GM11168 (cell line): ENCODE data around the gene THUMPD3.

Source experiments
- in situ Hi-C: fragments of 300-500 bp; cut with MboI; formaldehyde crosslinking; loops from one replicate; pipeline ENCODE4 v1.12.0; 2022; ENCODE audit warnings: low sequenced_read_pairs; ENCODE audit not compliant: unreplicated experiment

THUMPD3 gene, protein sequence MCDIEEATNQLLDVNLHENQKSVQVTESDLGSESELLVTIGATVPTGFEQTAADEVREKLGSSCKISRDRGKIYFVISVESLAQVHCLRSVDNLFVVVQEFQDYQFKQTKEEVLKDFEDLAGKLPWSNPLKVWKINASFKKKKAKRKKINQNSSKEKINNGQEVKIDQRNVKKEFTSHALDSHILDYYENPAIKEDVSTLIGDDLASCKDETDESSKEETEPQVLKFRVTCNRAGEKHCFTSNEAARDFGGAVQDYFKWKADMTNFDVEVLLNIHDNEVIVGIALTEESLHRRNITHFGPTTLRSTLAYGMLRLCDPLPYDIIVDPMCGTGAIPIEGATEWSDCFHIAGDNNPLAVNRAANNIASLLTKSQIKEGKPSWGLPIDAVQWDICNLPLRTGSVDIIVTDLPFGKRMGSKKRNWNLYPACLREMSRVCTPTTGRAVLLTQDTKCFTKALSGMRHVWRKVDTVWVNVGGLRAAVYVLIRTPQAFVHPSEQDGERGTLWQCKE

DNA sequence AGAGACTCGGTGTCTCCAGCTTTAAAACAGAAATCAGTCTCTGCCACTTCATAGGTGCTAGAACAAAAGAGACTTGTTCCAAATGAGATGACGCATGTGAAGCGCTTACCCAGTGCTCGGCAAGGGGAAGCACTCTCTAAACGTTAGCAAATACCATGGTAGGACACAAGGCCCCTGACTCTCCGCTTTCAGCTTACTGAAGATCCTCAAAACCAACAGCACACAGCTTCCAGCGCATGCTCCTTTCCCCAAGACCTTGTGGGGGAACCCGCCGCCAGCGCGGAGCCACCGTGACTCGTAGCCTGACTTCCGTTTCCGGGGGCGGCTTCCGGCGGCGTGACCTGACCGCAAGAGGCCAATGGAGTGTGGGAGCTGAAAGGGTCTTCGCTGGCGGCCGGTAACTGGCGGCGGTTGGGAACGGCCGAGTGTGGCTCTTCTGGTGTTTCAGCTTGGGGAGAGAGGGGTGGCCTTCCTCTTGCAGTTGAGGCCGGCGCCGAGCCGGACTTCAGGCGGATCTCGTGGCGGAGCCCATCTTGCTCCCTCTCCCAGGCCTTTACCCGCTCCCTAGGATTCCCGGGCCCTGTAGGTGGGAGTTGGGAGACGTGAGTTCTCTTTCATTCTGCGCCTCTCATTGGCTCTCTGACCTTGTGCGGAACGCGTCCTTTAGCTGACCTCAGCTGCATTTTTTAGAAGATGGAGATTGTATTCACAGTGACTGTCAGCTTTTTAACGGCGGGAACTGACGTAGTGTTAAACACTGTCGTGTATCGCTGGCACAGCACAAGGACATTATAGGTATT, at the start of gene THUMPD3:
TSS of gene THUMPD3 (plus strand) at position 324 of the 800 bp plus-strand sequence. CDS start 2,015 bp downstream, outside the sequence.
- in situ Hi-C loops = no loop called here

GRCh38 chr3:9314796-9315195, 48.1 kb upstream of the THUMPD3 start:
- in situ Hi-C loops = no loop called here

DNA sequence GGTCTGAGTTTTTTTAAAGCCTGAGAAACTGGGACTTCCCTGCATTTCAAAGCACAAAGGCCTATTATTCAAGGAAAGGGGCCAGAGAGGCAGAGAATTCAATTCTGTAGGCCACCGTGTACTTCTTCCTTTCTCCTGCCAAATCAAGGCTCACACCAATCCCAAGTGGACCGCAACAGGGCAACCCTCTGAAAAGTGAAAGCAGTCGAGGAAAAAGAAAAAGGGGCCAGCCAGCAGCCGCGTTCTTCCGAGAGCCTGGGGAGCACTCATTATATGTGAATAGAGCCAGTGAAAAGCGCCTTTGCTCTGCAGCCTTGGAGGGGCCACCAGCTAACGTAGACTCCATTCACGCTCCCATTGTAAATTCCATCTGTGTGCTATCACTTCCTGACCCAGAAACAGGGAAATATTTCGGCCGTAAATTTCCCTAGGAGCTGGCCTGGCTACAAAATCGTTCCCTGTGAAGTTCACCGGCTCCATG, 45.9 kb upstream of the THUMPD3 start:
- in situ Hi-C loops = no loop called here

DNA sequence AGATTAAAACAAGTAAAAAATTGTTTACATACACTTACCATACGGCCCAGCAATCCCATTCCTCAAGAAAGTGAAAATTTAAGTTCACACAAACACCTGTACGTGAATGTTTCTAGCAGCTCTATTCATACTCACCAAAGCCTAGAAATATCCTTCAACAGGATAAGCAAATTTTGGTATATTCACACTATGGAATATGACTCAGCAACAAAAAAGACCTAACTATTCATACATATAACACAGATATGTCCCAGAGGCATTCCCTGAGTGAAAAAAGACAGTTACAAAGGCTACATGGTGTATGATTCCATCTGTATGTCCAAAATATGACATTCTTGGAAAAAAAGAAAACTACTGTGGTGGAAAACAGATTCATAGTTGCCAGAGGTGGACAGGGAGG, 40.1 kb upstream of the THUMPD3 start:
- in situ Hi-C loops = no loop called here

DNA sequence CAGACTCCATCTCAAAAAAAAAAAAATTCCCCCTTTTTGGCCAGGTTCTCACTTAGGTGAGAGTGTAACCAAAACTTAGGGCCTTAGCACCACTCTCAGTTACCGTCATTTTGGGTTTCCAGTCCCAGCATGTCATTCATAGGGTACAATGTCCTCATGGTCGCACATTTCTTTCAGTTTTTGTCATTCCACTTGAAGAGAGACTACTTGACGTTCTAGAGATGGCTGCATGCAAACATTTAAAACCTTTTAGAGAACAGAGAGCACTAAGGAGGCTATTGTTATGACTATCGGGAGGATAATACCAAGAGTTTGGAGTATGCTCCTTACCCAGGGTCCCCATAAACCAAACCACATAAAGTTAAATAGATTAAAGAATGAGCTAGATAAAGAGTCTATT, 37.9 kb upstream of the THUMPD3 start:
- in situ Hi-C loops = no loop called here

GRCh38 chr3:9327578-9327977, 35.3 kb upstream of the THUMPD3 start:
- in situ Hi-C loops = no loop called here

GRCh38 chr3:9330166-9330703, 32.6 kb upstream of the THUMPD3 start:
- in situ Hi-C loops = no loop called here

DNA sequence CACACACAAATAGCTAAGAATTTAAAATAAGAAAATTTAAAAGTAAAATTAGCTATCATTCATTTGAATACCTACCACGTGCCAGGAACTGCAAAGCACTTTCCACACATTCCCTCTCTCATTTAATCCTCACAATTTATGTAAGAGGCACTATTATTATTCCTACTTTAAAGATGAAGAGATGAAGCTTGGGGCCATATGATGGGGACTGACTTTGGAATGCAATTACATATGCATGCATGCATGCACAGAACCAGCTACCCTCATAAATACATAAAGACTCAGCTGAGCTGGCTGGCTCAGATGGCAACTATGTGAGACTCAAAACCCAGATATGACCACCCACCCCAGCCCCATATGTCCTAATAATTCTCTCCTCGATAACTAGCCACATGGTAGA, 31.7 kb upstream of the THUMPD3 start:
- in situ Hi-C loops = no loop called here

GRCh38 chr3:9332250-9333030, 30.4 kb upstream of the THUMPD3 start:
- in situ Hi-C loops = no loop called here

DNA sequence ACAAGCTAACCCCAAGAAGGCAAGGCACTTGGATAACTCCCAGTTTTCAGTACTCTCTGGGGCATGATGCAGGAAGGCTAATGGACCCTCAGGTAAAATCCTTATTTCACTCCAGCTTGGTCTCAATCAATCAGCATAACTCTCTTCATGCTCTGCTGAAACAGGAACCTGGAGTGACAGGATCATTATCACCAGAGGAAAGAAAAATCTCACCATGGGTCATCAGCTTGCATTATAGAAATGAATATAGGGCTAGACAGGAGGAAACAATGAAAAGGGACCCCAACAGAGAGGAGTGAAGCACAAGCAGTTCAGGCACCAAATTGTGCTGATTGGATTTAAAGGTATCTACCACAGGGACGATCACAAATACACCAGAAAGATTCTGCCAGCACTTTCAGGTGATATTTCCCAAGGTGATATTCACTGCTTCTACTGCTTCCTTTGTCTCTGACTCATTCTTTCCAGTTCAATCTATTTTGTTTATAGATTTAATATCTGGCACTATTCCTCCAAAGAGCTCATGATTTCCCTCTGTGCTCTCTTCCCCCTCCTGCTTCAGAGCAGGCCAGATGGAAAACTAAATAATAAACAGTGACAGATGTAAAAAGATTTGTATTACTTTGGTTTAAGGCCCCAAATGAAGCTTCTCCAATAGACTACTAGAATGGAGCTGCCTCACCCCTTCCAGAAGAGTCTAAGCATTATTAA, 22.9 kb upstream of the THUMPD3 start:
- in situ Hi-C loops = no loop called here

GRCh38 chr3:9340472-9340902, 22.4 kb upstream of the THUMPD3 start:
- in situ Hi-C loops = no loop called here

- in situ Hi-C loops = no loop called here
These were observed 20.2 kb upstream of the THUMPD3 start for GRCh38 chr3:9342696-9343095.

DNA sequence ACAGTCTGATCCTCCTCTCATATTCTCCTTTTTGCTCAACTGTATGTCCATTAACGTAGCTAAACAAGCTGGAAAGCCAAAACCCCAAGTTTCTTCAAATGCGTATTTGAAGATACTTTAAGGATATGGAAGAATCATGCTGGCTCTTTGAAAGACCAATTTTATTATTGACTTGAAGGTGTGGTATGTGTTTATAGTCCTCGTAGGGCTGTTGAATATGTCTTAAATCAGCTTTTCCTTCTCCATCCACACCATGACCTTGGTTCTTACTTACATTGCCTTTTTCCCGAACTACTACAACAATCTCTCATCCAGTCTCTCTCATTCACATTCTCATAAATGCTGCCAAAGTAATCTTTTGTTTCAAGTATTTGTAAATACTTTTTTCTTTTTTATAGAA, 19.7 kb upstream of the THUMPD3 start:
- in situ Hi-C loops = no loop called here

DNA sequence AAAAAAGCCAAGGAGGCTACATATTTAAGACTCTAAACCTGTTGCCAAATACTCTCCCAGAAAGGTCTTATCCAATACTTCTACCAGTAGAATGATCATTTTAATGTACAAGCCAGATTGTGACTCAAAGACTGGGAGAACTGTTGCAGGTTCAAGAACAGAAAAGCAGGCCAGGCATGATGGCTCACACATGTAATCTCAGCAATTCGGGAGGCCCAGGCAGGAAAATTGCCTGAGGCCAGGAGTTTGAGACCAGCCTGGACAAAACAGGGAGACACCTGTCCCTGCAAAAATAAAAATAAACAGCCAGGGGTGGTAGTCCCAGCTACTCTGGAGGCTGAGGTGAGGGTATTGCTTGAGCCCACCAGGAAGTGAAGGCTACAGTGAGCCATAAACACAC, 17.8 kb upstream of the THUMPD3 start:
- in situ Hi-C loops = no loop called here

- in situ Hi-C loops = no loop called here
These were observed 16.7 kb upstream of the THUMPD3 start for GRCh38 chr3:9346141-9346540.

DNA sequence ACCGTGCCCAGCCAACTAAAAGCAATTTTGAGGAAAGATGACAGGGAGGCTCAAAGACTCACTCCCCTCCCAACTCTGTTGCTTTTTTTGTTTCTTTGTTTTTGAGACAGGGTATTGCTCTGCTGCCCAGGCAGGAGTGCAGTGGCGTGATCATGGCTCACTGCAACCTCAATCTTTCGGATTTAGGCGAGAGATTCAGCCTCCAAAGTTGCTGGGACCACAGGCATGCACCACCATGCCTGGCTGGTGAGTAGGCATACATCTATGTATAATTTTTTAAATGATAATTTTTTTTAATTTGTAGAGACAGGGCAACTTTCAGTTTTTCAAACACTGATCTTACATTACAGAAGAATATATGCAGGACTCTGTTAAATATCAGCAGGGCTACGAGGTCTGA, 15.8 kb upstream of the THUMPD3 start:
- in situ Hi-C loops = no loop called here

DNA sequence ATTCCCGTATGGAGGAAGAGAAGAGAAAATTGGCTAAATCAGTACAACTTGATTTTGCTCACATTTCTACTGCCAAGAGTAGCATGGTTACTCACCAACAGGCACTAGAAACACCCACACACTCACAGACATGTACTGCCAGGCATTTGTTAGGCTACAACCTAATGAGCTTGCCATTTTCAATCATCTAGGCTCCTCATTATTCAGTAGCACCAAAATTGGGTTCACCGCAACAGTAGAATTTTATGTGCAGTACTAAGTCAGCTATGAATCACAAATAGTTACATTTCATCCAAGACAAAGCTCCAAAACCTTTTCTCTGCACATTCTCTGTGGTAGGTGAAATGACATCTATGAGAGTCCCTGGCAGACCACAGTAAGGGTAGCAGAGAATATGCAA, 15.0 kb upstream of the THUMPD3 start:
- in situ Hi-C loops = no loop called here

DNA sequence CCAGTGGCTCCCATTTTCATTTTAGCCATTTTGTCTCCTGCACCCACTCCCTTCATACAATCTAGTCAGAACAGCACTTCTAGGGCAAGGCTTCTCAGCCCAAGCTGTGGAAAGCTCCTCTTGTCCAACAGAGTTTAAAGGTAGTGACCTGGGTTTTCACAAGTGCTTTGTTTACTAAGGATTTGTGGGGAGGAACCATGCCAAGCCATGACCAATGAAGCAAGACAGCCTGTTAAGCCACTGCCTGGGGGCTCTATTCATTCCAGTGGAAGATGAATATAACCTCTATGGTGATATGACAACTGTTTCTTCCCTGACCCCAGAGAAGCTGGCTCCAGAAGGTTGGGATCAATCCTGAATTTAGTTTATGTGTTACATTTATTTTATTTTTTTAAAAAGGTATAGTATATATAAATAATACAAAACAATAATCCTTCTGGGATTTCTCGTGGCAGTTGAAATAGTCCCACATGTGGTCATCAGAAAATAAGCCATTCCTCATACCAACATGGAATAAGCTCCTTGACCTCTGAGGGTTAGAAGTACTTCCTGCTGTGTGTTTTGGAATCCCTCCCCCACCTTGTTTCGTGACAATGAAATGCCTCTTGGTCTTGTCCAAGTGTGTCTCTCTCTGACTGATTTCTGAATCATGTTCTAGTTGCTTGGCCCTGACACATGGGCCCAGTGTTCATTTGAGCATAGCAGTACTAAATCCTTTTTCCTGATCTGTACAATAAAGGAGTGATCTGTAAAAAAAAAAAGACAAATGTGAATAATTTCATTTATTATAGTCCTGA, 13.3 kb upstream of the THUMPD3 start:
- in situ Hi-C loops = no loop called here

GRCh38 chr3:9351709-9352126, 11.1 kb upstream of the THUMPD3 start:
- in situ Hi-C loops = no loop called here
